Ovary (tissue), 9 donors: Measurements from ENCODE around the gene SCD5. TPM values are rescaled to one million over a fixed set of nuclear protein-coding genes. Genes with fewer than 3 reads are reported as not detected.

Experiments
- DNase-seq, 5 donors: peaks; one replicate each; pipeline ENCODE4 v3.0.0-alpha.2; 2019 to 2020
- H3K27ac ChIP-seq, 2 donors: fragments of 200-600 bp; one replicate each; pipeline versions ENCODE4 v1.5.1 to v1.8.0; 2019 to 2022
- H3K27me3 ChIP-seq: fragments of 200-600 bp; one replicate; pipeline ENCODE4 v1.8.0; 2022
- H3K36me3 ChIP-seq: fragments of 200-600 bp; sonication (generic); one replicate; pipeline ENCODE4 v1.5.1; 2019
- H3K4me1 ChIP-seq: one replicate; pipeline ENCODE4 v1.8.1; 2013; ENCODE audit warnings: mild to moderate bottlenecking, moderate library complexity; ENCODE audit not compliant: insufficient read depth
- H3K4me3 ChIP-seq: fragments of 200-600 bp; sonication (generic); one replicate; pipeline ENCODE4 v1.5.1; 2017
- H3K9me3 ChIP-seq, 2 donors: fragments of 200-600 bp in 1 of 2; sonication (generic) in 1 of 2; one replicate each; pipeline versions ENCODE4 v1.5.1 to v1.8.1; 2013 to 2019; ENCODE audit warnings: mild to moderate bottlenecking in 1 of 2, moderate library complexity in 1 of 2
- EP300 ChIP-seq: sonication (generic); formaldehyde crosslinking; IDR thresholded peaks from one replicate; pipeline ENCODE4 v1.6.1; 2017; ENCODE audit warnings: antibody characterized with exemption
- POLR2A ChIP-seq: fragments of 450-650 bp; IDR thresholded peaks from one replicate; pipeline ENCODE4 v1.6.1; 2017; ENCODE audit warnings: antibody characterized with exemption, mild to moderate bottlenecking, moderate library complexity
- WGBS, 3 donors: extraction: QIAGEN DNeasy Blood & Tissue Kit in 1 of 3; methylation state at CpG; one replicate each; pipeline versions ENCODE4 v1.1.5 to v1.1.7; 2013 to 2017; 5-methylcytosine and 5-hydroxymethylcytosine counted together
- intact Hi-C, 4 donors: fragments of 100-400 bp; cut with DNase I; formaldehyde crosslinking; loops; one replicate each; pipeline versions ENCODE4 v1.11.0 to v1.15.1; 2022 to 2023
- polyA plus RNA-seq, 2 donors: library from polyadenylated mRNA; stranded (reverse); fragments of 200-250 nt in 1 of 2; fragments of 350-450 nt in 1 of 2; fragmentation: Illumina TruSeq in 1 of 2; extraction: RNeasy Lipid Tissue Mini Kit (QIAGEN cat#74804) in 1 of 2; gene quantifications; one replicate each; pipeline ENCODE4 v1.2.3, GENCODE V29; 2013 to 2014
- total RNA-seq, 7 donors: library from RNA; depleted of rRNA in 2 of 7; stranded (reverse); fragments of >200 nt in 2 of 7; fragmentation: NEBNext Ultra II Directional in 3 of 7; extraction: Animal tissue kit (Norgen Biotek cat#: 25700) in 3 of 7; gene quantifications; one replicate each; pipeline versions ENCODE4 v1.1.0 to v1.2.4, GENCODE V29; 2016 to 2023
- TF ChIP-seq, protein P1 (sequence below), 3 donors: fragments of 450-650 bp in 2 of 3; fragments of 200-600 bp in 1 of 3; IDR thresholded peaks; one replicate each; pipeline versions ENCODE4 v1.5.1 to v1.8.0; 2016 to 2022; ENCODE audit warnings: antibody characterized with exemption in 3 of 3, mild to moderate bottlenecking in 1 of 3
- donor health status: DM: no; HTN: no; CAD: no; lungs with moderate emphysema.
- donor health status: DM: no; HTN: no; CAD: no.
- donor health status: Bipolar disorder and iron deficiency.
- donor health status: DM: yes; HTN: yes; CAD: no.
- donor health status: DM: no; HTN: no; CAD: no.
- donor health status: DM: yes; HTN: yes; CAD: no.

The SCD5 gene
- total and polyA plus RNA-seq, 9 donors = 96.3 to 203 (median 119) TPM

DNA sequence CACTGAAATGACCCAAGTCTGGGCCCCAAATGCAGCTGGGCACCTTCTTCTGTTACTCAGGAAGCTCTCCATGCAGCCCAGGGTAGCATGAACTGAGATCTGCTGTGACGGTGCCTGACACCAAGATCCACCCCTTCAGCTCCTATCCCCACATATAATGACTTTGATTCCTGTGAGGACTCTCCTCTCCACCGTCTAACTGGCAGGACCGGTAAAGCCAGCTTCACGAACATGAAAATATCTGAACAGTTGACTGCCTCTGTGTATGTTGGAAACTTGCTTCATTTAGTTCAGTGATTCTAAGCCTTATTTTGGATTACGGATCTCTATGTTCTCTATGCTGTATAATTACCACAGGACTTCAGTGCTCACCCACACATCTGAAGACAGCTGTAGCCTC, 121.3 kb downstream of the SCD5 start:
- H3K27me3 ChIP-seq = no peaks in the 10 kb centered on the region
- TF ChIP-seq POLR2A (no peak), EP300 (no peak)
- TF ChIP-seq, protein P1, sequence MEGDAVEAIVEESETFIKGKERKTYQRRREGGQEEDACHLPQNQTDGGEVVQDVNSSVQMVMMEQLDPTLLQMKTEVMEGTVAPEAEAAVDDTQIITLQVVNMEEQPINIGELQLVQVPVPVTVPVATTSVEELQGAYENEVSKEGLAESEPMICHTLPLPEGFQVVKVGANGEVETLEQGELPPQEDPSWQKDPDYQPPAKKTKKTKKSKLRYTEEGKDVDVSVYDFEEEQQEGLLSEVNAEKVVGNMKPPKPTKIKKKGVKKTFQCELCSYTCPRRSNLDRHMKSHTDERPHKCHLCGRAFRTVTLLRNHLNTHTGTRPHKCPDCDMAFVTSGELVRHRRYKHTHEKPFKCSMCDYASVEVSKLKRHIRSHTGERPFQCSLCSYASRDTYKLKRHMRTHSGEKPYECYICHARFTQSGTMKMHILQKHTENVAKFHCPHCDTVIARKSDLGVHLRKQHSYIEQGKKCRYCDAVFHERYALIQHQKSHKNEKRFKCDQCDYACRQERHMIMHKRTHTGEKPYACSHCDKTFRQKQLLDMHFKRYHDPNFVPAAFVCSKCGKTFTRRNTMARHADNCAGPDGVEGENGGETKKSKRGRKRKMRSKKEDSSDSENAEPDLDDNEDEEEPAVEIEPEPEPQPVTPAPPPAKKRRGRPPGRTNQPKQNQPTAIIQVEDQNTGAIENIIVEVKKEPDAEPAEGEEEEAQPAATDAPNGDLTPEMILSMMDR (IDR thresholded peaks at IDR 0.05) = no peak
- no peaks in the 10 kb centered on the region for H3K9me3 ChIP-seq
- H3K36me3 ChIP-seq = no peaks in the 10 kb centered on the region
- no peak overlapping the region for H3K4me3 ChIP-seq
- WGBS, 3 donors = 67 to 77% (median 70%) methylated on average over 5 of the region's 5 CpGs
- H3K27ac ChIP-seq = no peak overlapping the region
- DNase-seq = no peak
- H3K4me1 ChIP-seq = peaks cover 1% of the 10 kb centered on the region
- intact Hi-C loops = no loop called here

- Histone ChIP-seq H3K27ac (peak overlapping the region in 1 of 2 donors; percentile 18), H3K9me3 (no peaks in the 10 kb centered on the region), H3K4me3 (no peak overlapping the region), H3K4me1 (peaks cover 15% of the 10 kb centered on the region), H3K27me3 (no peaks in the 10 kb centered on the region), H3K36me3 (no peaks in the 10 kb centered on the region)
- TF ChIP-seq, protein P1 (IDR thresholded peaks at IDR 0.05) = no peak
- TF ChIP-seq EP300 (no peak), POLR2A (no peak)
- 15 to 30% (median 26%) methylated on average over 2 of the region's 2 CpGs for WGBS, 3 donors
- intact Hi-C loops = no loop called here
- no peak for DNase-seq
These were observed 130.7 kb downstream of the SCD5 start for GRCh38 chr4:82667761-82668480.

GRCh38 chr4:82666970-82667665, 131.5 kb downstream of the SCD5 start:
- TF ChIP-seq, protein P1 (IDR thresholded peaks at IDR 0.05) = no peak
- TF ChIP-seq POLR2A (no peak), EP300 (no peak)
- Histone ChIP-seq H3K27ac (no peak overlapping the region), H3K4me1 (peaks cover 15% of the 10 kb centered on the region), H3K9me3 (no peaks in the 10 kb centered on the region), H3K4me3 (no peak overlapping the region), H3K36me3 (no peaks in the 10 kb centered on the region), H3K27me3 (no peaks in the 10 kb centered on the region)
- no peak for DNase-seq
- intact Hi-C loops = no loop called here
- WGBS, 3 donors = 71 to 78% (median 72%) methylated on average over 5 of the region's 5 CpGs

GRCh38 chr4:82661181-82661992, 137.2 kb downstream of the SCD5 start:
- TF ChIP-seq POLR2A = no peak
- TF ChIP-seq, protein P1 (IDR thresholded peaks at IDR 0.05) = no peak
- TF ChIP-seq EP300 = no peak
- Histone ChIP-seq H3K4me3 (no peak overlapping the region), H3K9me3 (no peaks in the 10 kb centered on the region), H3K4me1 (peaks cover 12% of the 10 kb centered on the region), H3K27ac (no peak overlapping the region), H3K36me3 (no peaks in the 10 kb centered on the region), H3K27me3 (no peaks in the 10 kb centered on the region)
- DNase-seq = no peak
- 93 to 95% (median 94%) methylated on average over 6 of the region's 6 CpGs for WGBS, 3 donors
- intact Hi-C loops = no loop called here
